IgD-negative memory B cell (primary cell): ENCODE results near the gene NCAM2. TPM values are rescaled to one million over a fixed set of nuclear protein-coding genes. Genes with fewer than 3 reads are reported as not detected.
"Not testable (repeated sequence)": the region's sequence is repeated elsewhere in the genome, so short reads cannot be mapped to it uniquely, and the experiment has no call there.

Source experiments
- H3K27ac Mint-ChIP-seq, 3 donors: one replicate each; pipeline ENCODE4 v1.8.0; 2020 to 2022; ENCODE audit warnings: mild to moderate bottlenecking in 3 of 3, mixed read lengths in 3 of 3, moderate library complexity in 1 of 3
- H3K27me3 Mint-ChIP-seq: one replicate; pipeline ENCODE4 v1.8.0; 2021; ENCODE audit warnings: mixed read lengths
- H3K36me3 Mint-ChIP-seq: one replicate; pipeline ENCODE4 v1.8.0; 2020; ENCODE audit warnings: mild to moderate bottlenecking, mixed read lengths
- H3K4me1 Mint-ChIP-seq, 3 donors: one replicate each; pipeline ENCODE4 v1.8.0; 2020 to 2022; ENCODE audit warnings: mixed read lengths in 3 of 3, mild to moderate bottlenecking in 1 of 3
- H3K4me3 Mint-ChIP-seq, 4 donors: one replicate each; pipeline ENCODE4 v1.8.0; 2020 to 2022; ENCODE audit warnings: mild to moderate bottlenecking in 4 of 4, mixed read lengths in 4 of 4, moderate library complexity in 3 of 4
- H3K9me3 Mint-ChIP-seq, 3 donors: one replicate each; pipeline ENCODE4 v1.8.0; 2020 to 2021; ENCODE audit warnings: mixed read lengths in 3 of 3, mild to moderate bottlenecking in 1 of 3
- polyA plus RNA-seq: library from polyadenylated mRNA; unstranded; fragments of 300-500 nt; fragmentation: Illumina TruSeq; gene quantifications from one replicate; pipeline ENCODE4 v1.2.3, GENCODE V29; 2021

Gene NCAM2
- polyA plus RNA-seq, 1 donor from 2014 or later, result not detected

- no peaks in the 10 kb centered on the region for H3K4me1 Mint-ChIP-seq
- H3K9me3 Mint-ChIP-seq, result peaks cover 0 to 7% (median 0%) of the 10 kb centered on the region in 3 donors
- H3K27ac Mint-ChIP-seq, result no peak overlapping the region
- no peak overlapping the region for H3K4me3 Mint-ChIP-seq
- no peaks in the 10 kb centered on the region for H3K27me3 Mint-ChIP-seq
- no peaks in the 10 kb centered on the region for H3K36me3 Mint-ChIP-seq
Measured at GRCh38 chr21:21385404-21385803, 387.2 kb downstream of the NCAM2 start.

GRCh38 chr21:21387916-21388315 lies 389.7 kb downstream of the NCAM2 start:
- Mint-ChIP-seq H3K36me3 (no peaks in the 10 kb centered on the region), H3K27me3 (no peaks in the 10 kb centered on the region), H3K27ac (no peak overlapping the region), H3K4me1 (no peaks in the 10 kb centered on the region), H3K4me3 (no peak overlapping the region), H3K9me3 (peaks cover 0 to 9% (median 5%) of the 10 kb centered on the region in 3 donors)

GRCh38 chr21:21394064-21394463 lies 395.9 kb downstream of the NCAM2 start:
- no peaks in the 10 kb centered on the region for H3K36me3 Mint-ChIP-seq
- no peak overlapping the region for H3K4me3 Mint-ChIP-seq
- H3K27ac Mint-ChIP-seq, result no peak overlapping the region
- H3K27me3 Mint-ChIP-seq, result no peaks in the 10 kb centered on the region
- peaks cover 2 to 14% (median 6%) of the 10 kb centered on the region in 3 donors for H3K9me3 Mint-ChIP-seq
- peaks cover 0 to 2% (median 0%) of the 10 kb centered on the region in 3 donors for H3K4me1 Mint-ChIP-seq

- H3K9me3 Mint-ChIP-seq, result peaks cover 2 to 14% (median 6%) of the 10 kb centered on the region in 3 donors
- no peaks in the 10 kb centered on the region for H3K27me3 Mint-ChIP-seq
- H3K4me3 Mint-ChIP-seq, result no peak overlapping the region
- H3K27ac Mint-ChIP-seq, result no peak overlapping the region
- H3K36me3 Mint-ChIP-seq, result no peaks in the 10 kb centered on the region
- H3K4me1 Mint-ChIP-seq, result peaks cover 0 to 2% (median 0%) of the 10 kb centered on the region in 3 donors
Measured at GRCh38 chr21:21396424-21396823, 398.2 kb downstream of the NCAM2 start.

DNA sequence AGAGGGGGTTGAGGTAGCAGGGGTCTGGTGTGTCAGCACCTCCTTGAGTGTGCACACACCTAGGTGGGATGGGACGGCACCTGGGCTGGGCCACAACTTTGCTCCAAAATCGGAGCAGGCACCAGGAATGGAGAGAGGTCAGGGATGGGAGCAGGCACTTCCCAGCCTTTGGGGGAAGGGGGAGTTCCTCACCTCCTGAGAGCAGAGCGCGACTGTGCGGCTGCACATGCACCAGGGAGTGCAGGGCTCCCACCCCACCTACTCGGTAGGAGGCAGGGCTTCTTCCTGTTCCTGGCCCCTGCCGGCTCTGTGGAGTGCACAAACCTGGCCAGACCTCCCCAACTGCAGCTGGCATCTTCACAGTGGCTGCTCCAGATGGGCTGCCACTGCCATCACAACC lies 399.3 kb downstream of the NCAM2 start:
- H3K4me1 Mint-ChIP-seq, result peaks cover 0 to 2% (median 0%) of the 10 kb centered on the region in 3 donors
- no peak overlapping the region for H3K27ac Mint-ChIP-seq
- peaks cover under 1% of the 10 kb centered on the region for H3K36me3 Mint-ChIP-seq
- H3K27me3 Mint-ChIP-seq, result no peaks in the 10 kb centered on the region
- peaks cover 2 to 12% (median 6%) of the 10 kb centered on the region in 3 donors for H3K9me3 Mint-ChIP-seq
- H3K4me3 Mint-ChIP-seq, result no peak overlapping the region

DNA sequence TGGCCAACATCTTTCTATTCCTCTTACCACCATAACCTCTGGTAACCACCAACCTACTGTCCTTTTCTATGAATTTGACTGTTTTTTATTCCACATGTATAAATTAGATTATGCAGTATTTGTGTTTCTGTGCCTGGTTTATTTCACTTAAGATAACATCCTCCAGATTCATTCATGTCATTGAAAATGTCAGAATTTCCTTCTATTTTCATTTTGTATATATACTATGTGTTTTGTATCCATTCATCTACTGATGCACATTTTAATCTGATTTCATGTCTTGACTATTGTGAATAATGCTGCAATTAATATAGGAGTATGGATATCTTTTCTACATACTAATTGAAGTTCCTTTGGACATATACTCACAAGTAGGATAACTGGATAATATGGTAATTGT lies 403.2 kb downstream of the NCAM2 start:
- peaks cover 2% of the 10 kb centered on the region for H3K36me3 Mint-ChIP-seq
- H3K4me3 Mint-ChIP-seq, result no peak overlapping the region
- no peak overlapping the region for H3K27ac Mint-ChIP-seq
- no peaks in the 10 kb centered on the region for H3K27me3 Mint-ChIP-seq
- peaks cover 3 to 9% (median 7%) of the 10 kb centered on the region in 3 donors for H3K9me3 Mint-ChIP-seq
- no peaks in the 10 kb centered on the region for H3K4me1 Mint-ChIP-seq

GRCh38 chr21:21402187-21402586 lies 404.0 kb downstream of the NCAM2 start:
- H3K9me3 Mint-ChIP-seq, H3K27me3 Mint-ChIP-seq, H3K36me3 Mint-ChIP-seq, H3K4me3 Mint-ChIP-seq, H3K27ac Mint-ChIP-seq, H3K4me1 Mint-ChIP-seq: not testable (repeated sequence)

DNA sequence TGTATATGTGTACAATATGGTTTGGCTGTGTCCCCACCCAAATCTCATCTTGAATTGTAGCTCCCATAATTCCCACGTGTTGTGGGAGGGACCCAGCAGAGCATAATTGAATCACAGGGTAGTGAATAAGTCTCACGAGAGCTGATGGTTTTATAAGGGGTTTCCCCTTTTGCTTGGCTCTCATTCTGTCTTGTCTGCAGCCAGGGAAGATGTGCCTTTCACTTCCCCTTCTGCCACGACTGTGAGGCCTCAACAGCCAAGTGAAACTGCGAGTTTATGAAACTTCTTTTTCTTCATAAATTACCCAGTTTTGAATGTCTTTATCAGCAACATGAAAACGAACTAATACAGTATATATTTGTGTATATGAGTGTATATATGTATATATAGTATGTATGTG lies 406.1 kb downstream of the NCAM2 start:
- H3K4me3 Mint-ChIP-seq, H3K9me3 Mint-ChIP-seq, H3K27me3 Mint-ChIP-seq, H3K4me1 Mint-ChIP-seq, H3K27ac Mint-ChIP-seq, H3K36me3 Mint-ChIP-seq: not testable (repeated sequence)

- Mint-ChIP-seq H3K9me3 (peaks cover 1 to 9% (median 7%) of the 10 kb centered on the region in 3 donors), H3K27me3 (no peaks in the 10 kb centered on the region), H3K4me3 (no peak overlapping the region), H3K27ac (no peak overlapping the region), H3K36me3 (peaks cover 2% of the 10 kb centered on the region), H3K4me1 (no peaks in the 10 kb centered on the region)
Measured at GRCh38 chr21:21406921-21407320, 408.7 kb downstream of the NCAM2 start.

GRCh38 chr21:21412096-21412495 lies 413.9 kb downstream of the NCAM2 start:
- Mint-ChIP-seq H3K4me1 (no peaks in the 10 kb centered on the region), H3K27me3 (no peaks in the 10 kb centered on the region), H3K4me3 (no peak overlapping the region), H3K27ac (no peak overlapping the region), H3K36me3 (no peaks in the 10 kb centered on the region), H3K9me3 (no peaks in the 10 kb centered on the region)

- Mint-ChIP-seq H3K36me3 (no peaks in the 10 kb centered on the region), H3K27me3 (no peaks in the 10 kb centered on the region), H3K4me1 (no peaks in the 10 kb centered on the region)
Measured at GRCh38 chr21:21415741-21416140, 417.5 kb downstream of the NCAM2 start.

GRCh38 chr21:21434944-21435343 lies 436.7 kb downstream of the NCAM2 start:
- Mint-ChIP-seq H3K36me3 (no peaks in the 10 kb centered on the region), H3K4me3 (no peak overlapping the region), H3K27ac (no peak overlapping the region), H3K9me3 (peaks cover 0 to 7% (median 4%) of the 10 kb centered on the region in 3 donors), H3K4me1 (no peaks in the 10 kb centered on the region), H3K27me3 (no peaks in the 10 kb centered on the region)

More at GRCh38 chr21:21415741-21416140, 417.5 kb downstream of the NCAM2 start:
- H3K9me3 Mint-ChIP-seq, result no peaks in the 10 kb centered on the region
- H3K27ac Mint-ChIP-seq, result no peak overlapping the region
- H3K4me3 Mint-ChIP-seq, result no peak overlapping the region

- Mint-ChIP-seq H3K4me3 (no peak overlapping the region), H3K36me3 (no peaks in the 10 kb centered on the region), H3K27me3 (no peaks in the 10 kb centered on the region), H3K27ac (no peak overlapping the region), H3K9me3 (peaks cover 0 to 7% (median 3%) of the 10 kb centered on the region in 3 donors), H3K4me1 (no peaks in the 10 kb centered on the region)
Measured at GRCh38 chr21:21436012-21436534, 437.9 kb downstream of the NCAM2 start.

GRCh38 chr21:21439761-21440160 lies 441.6 kb downstream of the NCAM2 start:
- Mint-ChIP-seq H3K4me1 (no peaks in the 10 kb centered on the region), H3K9me3 (peaks cover 1 to 7% (median 4%) of the 10 kb centered on the region in 3 donors), H3K27me3 (no peaks in the 10 kb centered on the region), H3K36me3 (no peaks in the 10 kb centered on the region), H3K4me3 (no peak overlapping the region), H3K27ac (no peak overlapping the region)

- H3K27ac Mint-ChIP-seq, result no peak overlapping the region
- H3K36me3 Mint-ChIP-seq, result no peaks in the 10 kb centered on the region
- H3K4me3 Mint-ChIP-seq, result no peak overlapping the region
- no peaks in the 10 kb centered on the region for H3K27me3 Mint-ChIP-seq
- no peaks in the 10 kb centered on the region for H3K4me1 Mint-ChIP-seq
- peaks cover 0 to 4% (median 2%) of the 10 kb centered on the region in 3 donors for H3K9me3 Mint-ChIP-seq
Measured at GRCh38 chr21:21457077-21457476, 458.9 kb downstream of the NCAM2 start.

DNA sequence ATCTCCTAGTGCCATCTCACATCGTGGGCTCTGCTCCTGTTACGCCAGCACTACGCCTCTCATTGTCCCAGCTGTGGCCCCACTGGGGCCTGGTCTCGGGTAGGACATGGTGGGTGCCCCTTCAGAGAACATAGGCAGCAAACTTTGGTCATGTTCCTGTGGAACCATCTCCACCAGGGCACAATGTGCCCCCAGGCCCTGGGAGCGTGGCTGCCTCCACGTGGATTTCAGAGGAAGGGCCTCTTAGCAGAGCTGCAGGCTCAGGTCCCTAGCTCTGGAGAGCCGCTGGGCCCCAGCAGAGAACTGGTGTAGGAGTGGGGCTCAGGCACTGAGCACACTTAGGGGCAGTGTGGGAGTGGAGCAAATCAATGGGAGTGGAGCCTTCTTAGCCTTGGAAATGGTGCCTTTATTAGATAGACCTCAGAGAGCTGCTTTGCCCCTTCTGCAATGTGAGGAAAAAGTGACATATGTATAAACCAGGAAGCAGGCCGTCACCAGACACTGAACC lies 460.0 kb downstream of the NCAM2 start:
- H3K27me3 Mint-ChIP-seq, result no peaks in the 10 kb centered on the region
- H3K36me3 Mint-ChIP-seq, result no peaks in the 10 kb centered on the region
- H3K4me1 Mint-ChIP-seq, result no peaks in the 10 kb centered on the region
- no peak overlapping the region for H3K27ac Mint-ChIP-seq
- H3K9me3 Mint-ChIP-seq, result peaks cover 0 to 4% (median 0%) of the 10 kb centered on the region in 3 donors
- no peak overlapping the region for H3K4me3 Mint-ChIP-seq
